ENCODE measurements around the gene ASB8.

ASB8 gene, protein sequence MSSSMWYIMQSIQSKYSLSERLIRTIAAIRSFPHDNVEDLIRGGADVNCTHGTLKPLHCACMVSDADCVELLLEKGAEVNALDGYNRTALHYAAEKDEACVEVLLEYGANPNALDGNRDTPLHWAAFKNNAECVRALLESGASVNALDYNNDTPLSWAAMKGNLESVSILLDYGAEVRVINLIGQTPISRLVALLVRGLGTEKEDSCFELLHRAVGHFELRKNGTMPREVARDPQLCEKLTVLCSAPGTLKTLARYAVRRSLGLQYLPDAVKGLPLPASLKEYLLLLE

GRCh38 chr12:48157018-48157888 is at the start of gene ASB8:
TSS of gene ASB8 (minus strand) at chr12:48157515. CDS start at chr12:48153496, 4,019 bp downstream.
- peak; percentile 85 for DNase-seq (ENCODE audit: low read depth)

GRCh38 chr12:48203192-48203591 is 45.9 kb upstream of the ASB8 start, which contains the start of gene OR10AD1:
TSS of gene OR10AD1 (minus strand) at chr12:48203292. CDS start at chr12:48203292, 0 bp downstream.
- no peak for DNase-seq (ENCODE audit: low read depth)

DNA sequence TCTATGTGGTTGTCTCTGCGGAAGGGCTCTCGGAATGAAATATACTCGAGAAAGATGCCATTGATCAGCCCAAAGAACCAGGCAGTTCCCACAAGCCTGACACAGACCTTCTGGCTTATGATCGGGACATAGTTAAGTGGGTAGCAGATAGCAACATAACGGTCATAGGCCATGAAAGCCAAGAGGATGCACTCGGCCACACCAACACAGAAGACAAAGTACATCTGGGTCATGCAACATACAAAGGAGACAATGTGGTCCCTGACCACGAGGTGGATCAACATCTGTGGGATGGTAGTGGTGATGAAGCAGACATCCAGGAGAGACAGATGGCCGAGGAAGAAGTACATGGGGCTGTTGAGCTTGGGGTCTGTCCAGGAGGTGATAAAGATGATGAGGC is 45.5 kb upstream of the ASB8 start:
- no peak for DNase-seq (ENCODE audit: low read depth)

DNA sequence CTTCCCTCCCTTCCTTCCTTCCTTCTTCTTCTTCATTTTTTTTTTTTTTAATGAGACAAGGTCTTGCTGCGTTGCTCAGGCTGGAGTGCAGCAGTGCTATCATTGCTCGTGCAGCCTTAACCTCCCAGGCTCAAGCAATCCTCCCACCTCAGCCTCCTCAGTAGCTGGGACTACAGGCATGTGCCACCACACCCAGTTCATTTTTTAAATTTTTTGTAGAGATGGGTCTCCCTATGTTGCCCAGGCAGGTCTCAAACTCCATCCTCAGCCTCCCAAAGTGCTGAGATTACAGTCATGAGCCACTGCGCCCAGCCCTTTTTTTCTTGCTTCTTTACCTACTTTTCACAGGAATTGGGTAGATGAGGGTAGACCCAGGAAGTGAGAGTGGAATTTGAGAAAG is 44.2 kb upstream of the ASB8 start:
- no peak for DNase-seq (ENCODE audit: low read depth)

GRCh38 chr12:48201091-48201490 is 43.8 kb upstream of the ASB8 start:
- DNase-seq (ENCODE audit: low read depth): no peak

DNA sequence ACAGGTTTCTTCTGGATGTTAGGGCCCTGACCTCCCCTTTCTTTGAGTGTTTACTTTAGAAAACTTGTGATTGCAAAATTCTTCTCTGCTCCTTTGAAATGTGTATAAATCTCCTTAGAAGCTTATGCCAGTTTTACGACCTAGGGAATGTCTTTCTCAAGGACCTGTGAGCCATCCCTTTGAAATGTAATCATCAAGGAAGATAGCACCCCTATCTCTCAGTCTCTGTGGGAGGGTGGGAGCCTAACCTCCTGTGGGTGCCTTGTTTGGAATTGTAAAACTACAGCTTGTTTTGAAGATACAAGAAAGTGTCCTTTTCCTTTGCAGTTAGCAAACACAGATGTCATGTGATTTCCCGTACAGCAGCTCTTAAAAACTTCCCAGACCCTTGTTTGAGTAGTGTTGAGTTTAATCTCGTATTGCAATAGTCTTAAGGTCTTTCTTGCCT is 42.5 kb upstream of the ASB8 start:
- no peak for DNase-seq (ENCODE audit: low read depth)

- DNase-seq (ENCODE audit: low read depth): no peak
Measured at GRCh38 chr12:48198985-48199384, 41.7 kb upstream of the ASB8 start.

DNA sequence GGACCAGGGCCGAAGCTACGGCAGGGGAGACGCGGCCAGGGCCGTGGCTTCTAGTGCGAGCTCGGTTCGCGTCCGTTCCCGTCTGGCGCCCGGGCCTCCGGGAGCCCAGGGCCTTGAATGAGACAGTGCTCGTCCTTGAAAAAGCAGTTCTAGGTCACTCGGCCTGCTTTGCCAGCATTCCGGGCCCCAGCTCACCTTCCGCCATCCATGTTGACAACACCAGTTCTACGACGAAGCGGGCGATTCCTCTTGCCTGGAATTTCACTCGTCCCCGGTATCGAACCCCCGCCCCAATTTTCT is 41.3 kb upstream of the ASB8 start:
- no peak for DNase-seq (ENCODE audit: low read depth)

GRCh38 chr12:48197971-48198671 is 40.8 kb upstream of the ASB8 start:
- DNase-seq (ENCODE audit: low read depth): peak; percentile 74

DNA sequence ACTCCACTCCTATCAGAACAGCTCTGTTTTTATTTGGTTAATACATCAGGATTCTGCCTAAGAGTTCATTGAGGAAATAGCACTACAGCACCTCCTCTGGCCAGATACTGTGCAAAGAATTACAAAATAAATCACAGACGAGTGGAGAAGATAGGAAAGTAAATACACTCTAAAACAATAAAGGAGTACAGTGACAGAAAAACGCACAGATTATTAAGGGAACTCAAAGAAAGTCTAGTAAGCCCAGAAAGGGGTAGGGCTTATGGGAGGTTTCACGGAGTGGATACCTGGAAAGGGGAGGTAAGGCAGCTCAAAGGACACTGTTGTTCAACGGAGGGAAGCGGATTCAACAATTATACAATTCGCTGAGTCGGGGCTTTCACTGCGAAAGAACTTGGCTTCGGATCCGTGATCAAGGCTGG is 40.2 kb upstream of the ASB8 start:
- no peak for DNase-seq (ENCODE audit: low read depth)

DNA sequence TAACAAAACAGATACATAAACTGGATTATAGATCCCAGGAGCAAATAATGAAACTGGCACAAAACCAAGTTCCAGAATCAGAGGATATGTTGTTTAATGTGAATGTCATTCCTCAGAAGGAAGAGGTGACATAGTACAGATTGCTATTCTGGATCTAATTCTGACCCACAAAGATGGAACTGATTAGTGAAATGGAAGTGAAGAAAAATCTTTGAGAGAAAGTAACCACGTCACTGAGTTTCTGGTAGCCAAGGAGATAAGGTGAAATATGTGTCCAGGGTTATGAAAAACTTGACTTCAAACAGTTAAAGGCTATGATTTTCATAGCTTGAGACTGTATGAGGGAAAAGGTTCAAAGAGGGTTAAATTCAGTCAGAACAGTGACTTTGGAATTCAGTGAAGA is 37.5 kb upstream of the ASB8 start:
- DNase-seq (ENCODE audit: low read depth): no peak

DNA sequence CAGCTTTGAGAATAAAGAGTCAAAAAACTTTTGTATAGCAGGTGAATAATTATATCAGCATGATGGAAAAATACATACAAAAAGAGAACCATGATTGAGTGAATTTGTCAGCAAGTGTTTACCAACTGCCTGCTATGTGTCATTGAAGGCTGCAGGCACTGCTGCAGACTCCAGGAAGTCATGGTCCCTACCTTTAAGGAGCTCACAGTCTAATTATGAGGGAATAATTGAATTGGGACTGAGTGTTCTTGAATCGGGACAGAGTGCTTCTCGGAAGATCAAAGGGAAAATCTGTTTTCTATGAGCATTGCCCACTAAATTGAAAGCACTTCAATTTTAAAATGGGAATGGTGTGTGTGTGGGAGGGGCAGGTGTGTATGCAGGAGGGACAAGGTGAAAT is 36.3 kb upstream of the ASB8 start:
- DNase-seq (ENCODE audit: low read depth): no peak

DNA sequence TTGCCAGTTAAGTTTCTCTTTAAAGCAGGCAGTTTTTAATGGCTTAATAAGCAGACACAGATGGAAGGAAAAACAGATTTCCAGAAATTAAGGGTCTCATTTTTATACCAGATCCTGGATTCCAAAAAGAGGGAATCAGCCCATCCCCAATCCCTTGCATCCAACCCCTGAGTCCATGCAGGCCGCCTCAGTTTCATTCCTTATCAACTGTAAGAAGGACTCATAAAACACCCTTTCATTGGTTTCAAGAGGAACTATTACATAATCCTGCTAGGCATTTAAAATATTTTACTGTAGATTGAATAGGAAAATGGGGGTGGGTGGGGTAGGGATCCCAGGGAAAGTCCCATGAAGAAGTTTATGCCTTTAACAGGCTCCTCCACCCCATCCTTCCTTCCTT is 35.5 kb upstream of the ASB8 start:
- no peak for DNase-seq (ENCODE audit: low read depth)

- DNase-seq (ENCODE audit: low read depth): no peak
Measured at GRCh38 chr12:48191096-48191495, 33.8 kb upstream of the ASB8 start.

DNA sequence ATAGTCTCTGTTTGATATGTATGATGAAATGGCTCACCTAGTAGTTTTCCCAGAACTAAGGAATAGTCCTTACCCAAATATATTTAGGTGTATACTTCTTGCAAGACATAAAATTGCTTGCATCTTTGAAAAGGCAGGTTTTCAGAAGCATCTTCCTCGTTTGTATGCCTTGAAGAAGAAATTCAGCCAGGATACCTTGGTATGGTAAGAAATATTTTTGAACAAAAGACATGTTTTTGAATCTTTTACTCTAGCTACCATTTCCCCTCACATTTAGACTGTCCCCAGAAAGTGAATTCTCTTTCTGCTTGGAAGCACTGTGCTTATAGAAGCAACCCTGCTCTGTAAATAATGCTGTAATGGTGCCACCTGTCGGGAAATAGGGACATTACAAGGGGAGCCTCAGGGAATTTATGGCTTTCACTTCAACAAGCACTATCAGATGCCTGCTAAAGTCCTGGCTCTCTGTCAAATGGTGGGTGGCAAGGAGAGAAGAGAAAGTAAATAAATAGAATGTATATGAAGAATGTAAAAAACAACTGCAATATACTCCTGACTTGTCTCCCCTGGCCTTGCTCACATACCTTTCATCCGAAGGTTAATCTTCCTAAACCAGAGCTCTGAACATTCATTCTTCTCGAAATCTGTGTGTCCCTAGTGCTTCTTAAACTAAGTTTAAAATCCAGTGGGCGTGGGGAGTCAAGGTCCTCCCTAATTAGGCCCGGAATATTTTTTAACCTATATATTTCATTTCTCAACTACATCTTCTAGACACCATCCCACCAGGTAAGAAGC is 32.2 kb upstream of the ASB8 start:
- peak; percentile 32 for DNase-seq (ENCODE audit: low read depth)

DNA sequence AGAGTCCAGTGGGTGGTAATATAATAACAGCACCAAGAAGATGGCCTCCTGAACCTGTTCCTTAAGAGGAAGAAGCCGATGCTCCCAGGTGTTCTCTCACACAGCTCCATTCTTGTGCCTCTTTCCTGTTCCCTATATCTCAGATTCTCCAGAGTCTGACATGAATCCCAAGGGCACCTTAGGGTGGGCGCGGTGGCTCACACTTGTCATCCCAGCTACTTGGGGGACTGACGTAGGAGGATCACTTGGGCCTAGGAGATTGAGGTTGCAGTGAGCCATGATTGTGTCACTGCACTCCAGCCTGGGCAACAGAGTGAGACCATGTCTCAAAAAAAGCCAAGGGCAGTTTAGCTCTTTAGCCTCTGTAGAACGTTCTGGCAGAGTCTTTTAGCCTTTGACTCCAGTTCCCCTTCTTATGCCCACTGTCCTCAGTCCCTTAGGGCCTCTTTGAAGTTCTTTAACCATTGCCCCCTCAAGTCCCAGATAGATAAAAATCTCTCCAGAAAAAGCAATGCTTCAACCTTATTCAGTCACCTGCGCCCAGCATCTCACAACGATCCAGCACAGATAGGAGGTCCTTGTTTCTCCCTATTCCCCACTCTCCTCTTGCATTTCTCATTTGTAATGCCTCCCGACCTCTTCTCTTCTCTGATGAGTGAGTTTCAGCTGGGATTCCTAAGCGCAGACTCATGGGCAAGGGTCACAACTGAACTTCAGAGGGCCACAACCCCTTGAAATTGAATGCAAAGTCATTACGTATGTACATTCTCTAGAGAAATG is 30.8 kb upstream of the ASB8 start:
- DNase-seq (ENCODE audit: low read depth): no peak

- DNase-seq (ENCODE audit: low read depth): no peak
Measured at GRCh38 chr12:48185181-48185919, 28.0 kb upstream of the ASB8 start.

DNA sequence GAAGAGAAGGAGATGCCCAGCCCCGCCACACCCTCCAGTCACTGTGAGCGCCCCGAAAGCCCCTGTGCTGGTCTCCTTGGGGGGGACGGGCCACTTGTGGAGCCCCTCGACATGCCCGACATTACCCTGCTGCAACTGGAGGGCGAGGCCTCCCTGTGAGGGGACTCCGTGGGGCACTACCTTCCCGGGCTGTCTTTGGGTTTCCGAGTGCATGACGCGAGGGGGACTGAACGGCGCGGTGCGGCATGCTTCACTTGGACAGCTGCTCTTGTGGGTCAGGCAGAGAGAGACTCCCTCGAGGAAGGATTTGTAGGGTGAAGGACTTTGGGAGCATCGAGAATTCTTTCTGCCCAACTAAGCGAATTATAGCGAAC is 27.2 kb upstream of the ASB8 start:
- DNase-seq (ENCODE audit: low read depth): no peak

DNA sequence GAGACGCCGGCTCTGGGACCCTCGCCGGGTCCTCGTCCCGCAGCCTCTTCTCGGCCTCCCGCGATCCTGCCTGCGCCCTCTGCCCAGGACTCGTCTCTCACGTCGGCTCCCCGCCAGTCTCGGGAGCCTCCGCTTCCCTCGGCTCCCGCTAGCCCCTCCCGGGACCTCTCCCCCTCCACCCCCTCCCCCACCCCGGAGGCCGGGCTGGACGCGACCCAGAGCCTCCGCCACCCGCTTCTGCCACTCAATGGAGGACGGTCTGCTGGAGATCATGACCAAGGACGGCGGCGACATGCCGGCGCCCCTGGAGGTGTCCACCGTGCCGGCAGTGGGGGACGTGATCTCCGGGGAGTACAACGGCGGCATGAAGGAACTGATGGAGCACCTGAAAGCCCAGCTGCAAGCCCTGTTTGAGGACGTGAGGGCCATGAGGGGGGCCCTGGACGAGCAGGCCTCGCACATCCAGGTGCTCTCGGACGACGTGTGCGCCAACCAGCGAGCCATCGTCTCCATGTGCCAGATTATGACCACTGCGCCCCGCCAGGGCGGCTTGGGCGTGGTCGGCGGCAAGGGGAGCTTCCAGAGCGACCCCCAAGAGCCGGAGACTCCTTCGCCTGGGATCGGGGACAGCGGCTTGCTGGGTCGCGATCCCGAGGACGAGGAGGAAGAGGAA is 26.7 kb upstream of the ASB8 start:
- DNase-seq (ENCODE audit: low read depth): no peak
